H9 (cell line): ENCODE measurements around the gene DHDH. TPM values are rescaled to one million over a fixed set of nuclear protein-coding genes. Genes with fewer than 3 reads are reported as not detected.
A peak's percentile ranks its signal among the peaks of the same experiment; 100 is the strongest.

Experiments
- DNase-seq: peaks from one replicate; pipeline ENCODE4 v3.0.0-alpha.2; 2017
- H2AFZ ChIP-seq: one replicate; pipeline ENCODE4 v1.6.1; 2013; ENCODE audit warnings: mild to moderate bottlenecking, low read length, control low read depth, moderate library complexity
- H2AK5ac ChIP-seq: 2 replicates; pipeline ENCODE4 v1.6.1; 2013; ENCODE audit warnings: low read length, control low read depth, mixed read lengths; ENCODE audit not compliant: insufficient read length
- H2BK120ac ChIP-seq: one replicate; pipeline ENCODE4 v1.6.1; 2013; ENCODE audit warnings: low read depth, mild to moderate bottlenecking, low read length, control low read depth, inconsistent platforms; ENCODE audit not compliant: poor library complexity, severe bottlenecking
- H2BK12ac ChIP-seq: 2 replicates; pipeline ENCODE4 v1.6.1; 2013; ENCODE audit warnings: low read length, control low read depth, mixed read lengths, low read depth; ENCODE audit not compliant: insufficient read length
- H2BK15ac ChIP-seq: 2 replicates; pipeline ENCODE4 v1.6.1; 2013; ENCODE audit warnings: low read depth, low read length, control low read depth
- H2BK20ac ChIP-seq: one replicate; pipeline ENCODE4 v1.6.1; 2013; ENCODE audit warnings: low read depth, mild to moderate bottlenecking, low read length, control low read depth, inconsistent platforms; ENCODE audit not compliant: poor library complexity, severe bottlenecking
- H2BK5ac ChIP-seq: 2 replicates; pipeline ENCODE4 v1.6.1; 2013; ENCODE audit warnings: low read length, control low read depth, mixed read lengths; ENCODE audit not compliant: insufficient read length
- H3K14ac ChIP-seq: 2 replicates; pipeline ENCODE4 v1.6.1; 2013; ENCODE audit warnings: low read length, control low read depth; ENCODE audit not compliant: insufficient read depth
- H3K18ac ChIP-seq: 2 replicates; pipeline ENCODE4 v1.6.1; 2013; ENCODE audit warnings: low read depth, mild to moderate bottlenecking, mixed read lengths, low read length, control low read depth; ENCODE audit not compliant: insufficient read length
- H3K23ac ChIP-seq: 2 replicates; pipeline ENCODE4 v1.6.1; 2013; ENCODE audit warnings: low read length, control low read depth, mixed read lengths, low read depth; ENCODE audit not compliant: insufficient read length
- H3K23me2 ChIP-seq: 2 replicates; pipeline ENCODE4 v1.6.1; 2013; ENCODE audit warnings: low read depth, mild to moderate bottlenecking, mixed read lengths, low read length, control low read depth; ENCODE audit not compliant: insufficient read length, poor library complexity, severe bottlenecking
- H3K27ac ChIP-seq: 2 replicates; pipeline ENCODE4 v1.5.1; 2013; ENCODE audit warnings: low read length, control low read depth, mixed read lengths, low read depth; ENCODE audit not compliant: insufficient read length
- H3K27me3 ChIP-seq: 2 replicates; pipeline ENCODE4 v1.6.1; 2013; ENCODE audit warnings: low read length, control low read depth, inconsistent platforms; ENCODE audit not compliant: insufficient read depth
- H3K4ac ChIP-seq: 2 replicates; pipeline ENCODE4 v1.6.1; 2013; ENCODE audit warnings: low read depth, mild to moderate bottlenecking, control low read depth, inconsistent platforms, low read length, moderate library complexity
- H3K4me1 ChIP-seq: 2 replicates; pipeline ENCODE4 v1.6.1; 2013; ENCODE audit warnings: low read length, control low read depth, inconsistent platforms; ENCODE audit not compliant: insufficient read depth
- H3K4me2 ChIP-seq: 2 replicates; pipeline ENCODE4 v1.6.1; 2013; ENCODE audit warnings: low read length, control low read depth, mixed read lengths; ENCODE audit not compliant: insufficient read length, insufficient read depth
- H3K56ac ChIP-seq: 2 replicates; pipeline ENCODE4 v1.6.1; 2013; ENCODE audit warnings: low read depth, mild to moderate bottlenecking, mixed read lengths, low read length, control low read depth; ENCODE audit not compliant: insufficient read length
- H3K79me1 ChIP-seq: 2 replicates; pipeline ENCODE4 v1.6.1; 2013; ENCODE audit warnings: low read depth, mild to moderate bottlenecking, moderate library complexity, low read length, control low read depth, inconsistent platforms; ENCODE audit not compliant: insufficient read depth, poor library complexity, severe bottlenecking
- H3K79me2 ChIP-seq: 2 replicates; pipeline ENCODE4 v1.6.1; 2013; ENCODE audit warnings: low read length, control low read depth, inconsistent platforms; ENCODE audit not compliant: insufficient read depth
- H3K9ac ChIP-seq: 2 replicates; pipeline ENCODE4 v1.6.1; 2013; ENCODE audit warnings: low read length, control low read depth, mixed read lengths; ENCODE audit not compliant: insufficient read length; ENCODE audit errors: extremely low read depth
- H3K9me3 ChIP-seq: one replicate; pipeline ENCODE4 v1.6.1; 2013; ENCODE audit warnings: low read depth, low read length, inconsistent platforms; ENCODE audit not compliant: control insufficient read depth
- H3T11ph ChIP-seq: one replicate; pipeline ENCODE4 v1.6.1; 2013; ENCODE audit warnings: mild to moderate bottlenecking, low read length, control low read depth, inconsistent platforms
- H4K20me1 ChIP-seq: one replicate; pipeline ENCODE4 v1.6.1; 2013; ENCODE audit not compliant: control insufficient read depth, insufficient read length, insufficient read depth
- H4K5ac ChIP-seq: 2 replicates; pipeline ENCODE4 v1.6.1; 2013; ENCODE audit warnings: low read depth, mild to moderate bottlenecking, mixed read lengths, low read length, control low read depth; ENCODE audit not compliant: insufficient read length
- H4K8ac ChIP-seq: replicated peaks from 2 replicates; pipeline ENCODE4 v1.6.1; 2013; ENCODE audit warnings: low read length, control low read depth, mixed read lengths, low read depth; ENCODE audit not compliant: insufficient read length
- H4K91ac ChIP-seq: 2 replicates; pipeline ENCODE4 v1.6.1; 2013; ENCODE audit warnings: low read depth, mild to moderate bottlenecking, moderate library complexity, mixed read lengths, low read length, control low read depth; ENCODE audit not compliant: insufficient read length
- H3K27ac Mint-ChIP-seq, 3 experiments: 2 replicates in 2 of 3; 3 replicates in 1 of 3; pipeline ENCODE4 v1.8.0; 2020 to 2021; ENCODE audit warnings: mixed read lengths in 3 of 3, mild to moderate bottlenecking in 1 of 3, moderate library complexity in 1 of 3
- H3K27me3 Mint-ChIP-seq: 2 replicates; pipeline ENCODE4 v1.8.0; 2021; ENCODE audit warnings: low read depth, mild to moderate bottlenecking, moderate library complexity, mixed read lengths
- H3K36me3 Mint-ChIP-seq, 3 experiments: 2 replicates in 2 of 3; 3 replicates in 1 of 3; pipeline ENCODE4 v1.8.0; 2020 to 2021; ENCODE audit warnings: low read depth in 3 of 3, mixed read lengths in 3 of 3; ENCODE audit not compliant: insufficient read depth in 1 of 3
- H3K4me1 Mint-ChIP-seq, 2 experiments: 2 replicates each; pipeline ENCODE4 v1.8.0; 2020; ENCODE audit warnings: mixed read lengths in 2 of 2
- H3K4me3 Mint-ChIP-seq, 2 experiments: 2 replicates in 1 of 2; 3 replicates in 1 of 2; pipeline ENCODE4 v1.8.0; 2020 to 2021; ENCODE audit warnings: mild to moderate bottlenecking in 2 of 2, mixed read lengths in 2 of 2, moderate library complexity in 1 of 2
- H3K9me3 Mint-ChIP-seq, 2 experiments: 2 replicates in 1 of 2; 3 replicates in 1 of 2; pipeline ENCODE4 v1.8.0; 2020; ENCODE audit warnings: mild to moderate bottlenecking in 2 of 2, mixed read lengths in 2 of 2, moderate library complexity in 1 of 2
- WGBS: extraction: QIAGEN DNeasy Blood & Tissue Kit; methylation state at CpG from one replicate; pipeline ENCODE4 v1.1.7; 2013; ENCODE audit warnings: missing lambda C conversion rate, low lambda C conversion rate, mixed read lengths; ENCODE audit not compliant: insufficient read length; ENCODE audit errors: extremely low coverage; 5-methylcytosine and 5-hydroxymethylcytosine counted together
- total RNA-seq: library from RNA; stranded (reverse); gene quantifications from 2 replicates; pipeline ENCODE4 v1.2.1, GENCODE V29; 2021
- TF ChIP-seq, protein P1 (sequence below): fragments of 200-600 bp; sonication (generic); conservative IDR thresholded peaks from 3 replicates; pipeline ENCODE4 v1.8.0; 2021; ENCODE audit warnings: antibody characterized with exemption, mild to moderate bottlenecking

Gene DHDH
- total RNA-seq, 1 experiment from 2014 or later = 2.0 TPM

DNA sequence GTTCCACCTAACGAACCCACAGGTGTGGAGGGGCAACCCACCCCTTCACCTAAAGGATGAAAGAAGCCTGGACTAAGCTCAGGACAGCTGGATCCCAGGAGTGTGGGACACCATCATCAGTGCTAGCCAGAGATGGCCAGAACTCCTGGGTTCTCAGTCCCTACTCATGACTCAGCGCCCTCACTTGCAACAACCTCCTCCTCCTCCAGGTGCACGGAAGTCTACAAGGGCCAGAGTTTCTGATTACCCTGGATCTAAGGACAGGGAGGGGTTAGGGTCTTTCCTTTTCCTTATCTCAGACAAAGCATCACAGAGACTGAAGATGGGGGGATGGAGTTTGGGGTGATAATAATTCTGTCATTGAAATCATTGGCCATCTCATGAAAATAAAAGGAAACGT is 42.9 kb upstream of the DHDH start:
- H2BK120ac ChIP-seq = no peak overlapping the region
- no peak overlapping the region for H3K23ac ChIP-seq
- H3K9ac ChIP-seq = no peak overlapping the region
- no peaks in the 10 kb centered on the region for H3K23me2 ChIP-seq
- no peak overlapping the region for H3K14ac ChIP-seq
- TF ChIP-seq, protein P1, sequence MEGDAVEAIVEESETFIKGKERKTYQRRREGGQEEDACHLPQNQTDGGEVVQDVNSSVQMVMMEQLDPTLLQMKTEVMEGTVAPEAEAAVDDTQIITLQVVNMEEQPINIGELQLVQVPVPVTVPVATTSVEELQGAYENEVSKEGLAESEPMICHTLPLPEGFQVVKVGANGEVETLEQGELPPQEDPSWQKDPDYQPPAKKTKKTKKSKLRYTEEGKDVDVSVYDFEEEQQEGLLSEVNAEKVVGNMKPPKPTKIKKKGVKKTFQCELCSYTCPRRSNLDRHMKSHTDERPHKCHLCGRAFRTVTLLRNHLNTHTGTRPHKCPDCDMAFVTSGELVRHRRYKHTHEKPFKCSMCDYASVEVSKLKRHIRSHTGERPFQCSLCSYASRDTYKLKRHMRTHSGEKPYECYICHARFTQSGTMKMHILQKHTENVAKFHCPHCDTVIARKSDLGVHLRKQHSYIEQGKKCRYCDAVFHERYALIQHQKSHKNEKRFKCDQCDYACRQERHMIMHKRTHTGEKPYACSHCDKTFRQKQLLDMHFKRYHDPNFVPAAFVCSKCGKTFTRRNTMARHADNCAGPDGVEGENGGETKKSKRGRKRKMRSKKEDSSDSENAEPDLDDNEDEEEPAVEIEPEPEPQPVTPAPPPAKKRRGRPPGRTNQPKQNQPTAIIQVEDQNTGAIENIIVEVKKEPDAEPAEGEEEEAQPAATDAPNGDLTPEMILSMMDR = no peak
- peaks cover 11 to 22% of the 10 kb centered on the region in 2 experiments for H3K4me1 Mint-ChIP-seq
- no peaks in the 10 kb centered on the region; the same call in 1 of the 2 replicates for H3K4me1 ChIP-seq
- WGBS = no CpG with 5 or more reads among the region's 4 CpGs
- no peak for DNase-seq
- no peak overlapping the region for H4K5ac ChIP-seq
- H3K27ac ChIP-seq = no peak overlapping the region
- H3K36me3 Mint-ChIP-seq = no peaks in the 10 kb centered on the region
- no peak overlapping the region for H3K18ac ChIP-seq
- peaks cover 2% of the 10 kb centered on the region; the same call in 1 of the 2 replicates for H3K27me3 Mint-ChIP-seq
- H3K56ac ChIP-seq = no peak overlapping the region
- H2BK15ac ChIP-seq = no peak overlapping the region
- no peak overlapping the region for H2BK20ac ChIP-seq
- no peaks in the 10 kb centered on the region for H3K9me3 Mint-ChIP-seq
- no peak overlapping the region for H2BK12ac ChIP-seq
- no peaks in the 10 kb centered on the region for H3K9me3 ChIP-seq
- H4K8ac ChIP-seq = no peak overlapping the region
- peak overlapping the region in 1 of 3 experiments; percentile 86; a peak in 2 of 7 replicates for H3K27ac Mint-ChIP-seq
- no peak overlapping the region for H2AFZ ChIP-seq
- H2BK5ac ChIP-seq = no peak overlapping the region
- H3K79me2 ChIP-seq = no peaks in the 10 kb centered on the region
- H3K27me3 ChIP-seq = no peaks in the 10 kb centered on the region
- H3T11ph ChIP-seq = no peak overlapping the region
- no peak overlapping the region for H3K4ac ChIP-seq
- H4K91ac ChIP-seq = no peak overlapping the region
- no peak overlapping the region for H3K4me2 ChIP-seq
- H3K4me3 Mint-ChIP-seq = no peak overlapping the region
- H2AK5ac ChIP-seq = no peak overlapping the region
- H4K20me1 ChIP-seq = no peaks in the 10 kb centered on the region
- H3K79me1 ChIP-seq = no peaks in the 10 kb centered on the region
